NCI-H446 (cell line): ENCODE measurements around the gene NUP107.
A peak's percentile ranks its signal among the peaks of the same experiment; 100 is the strongest.
"Not testable (repeated sequence)": the region's sequence is repeated elsewhere in the genome, so short reads cannot be mapped to it uniquely, and the experiment has no call there.

ENCODE experiments used
- DNase-seq, 2 experiments: peaks; one replicate each; lab custom pipeline; 2025; lab: John Stamatoyannopoulos, UW

The NUP107 gene

GRCh38 chr12:68686595-68687521 lies at the start of gene NUP107:
NUP107 (plus strand) TSS chr12:68686978; CDS start chr12:68687066, 88 bp downstream.
- DNase-seq, result peak; percentile 87 to 99

GRCh38 chr12:68637439-68637838 lies 49.3 kb upstream of the NUP107 start:
- DNase-seq, result not testable (repeated sequence)

GRCh38 chr12:68638171-68638570 lies 48.6 kb upstream of the NUP107 start:
- DNase-seq, result no peak

- DNase-seq, result no peak
Observed at GRCh38 chr12:68638721-68639395, 47.9 kb upstream of the NUP107 start.

GRCh38 chr12:68639396-68639767 lies 47.4 kb upstream of the NUP107 start:
- DNase-seq, result no peak

- no peak for DNase-seq
Observed at GRCh38 chr12:68641138-68641537, 45.6 kb upstream of the NUP107 start.

DNA sequence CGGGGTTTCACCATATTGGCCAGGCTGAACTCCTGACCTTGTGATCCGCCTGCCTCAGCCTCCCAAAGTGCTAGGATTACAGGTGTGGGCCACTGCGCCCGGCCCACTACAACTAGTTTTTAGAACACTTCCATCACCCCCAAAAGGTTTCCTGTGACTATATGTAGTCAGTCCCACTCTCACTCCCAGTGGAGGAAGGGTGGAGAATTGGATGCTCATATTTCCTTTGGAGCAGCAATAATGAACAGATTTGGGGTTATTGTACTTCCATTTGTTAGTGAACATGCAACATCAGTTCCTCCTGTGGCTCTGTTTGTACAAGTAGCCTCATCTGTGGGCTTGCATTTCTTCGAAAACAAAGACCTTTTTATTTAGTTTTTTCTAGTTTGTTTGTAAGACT lies 40.3 kb upstream of the NUP107 start:
- DNase-seq, result no peak

DNA sequence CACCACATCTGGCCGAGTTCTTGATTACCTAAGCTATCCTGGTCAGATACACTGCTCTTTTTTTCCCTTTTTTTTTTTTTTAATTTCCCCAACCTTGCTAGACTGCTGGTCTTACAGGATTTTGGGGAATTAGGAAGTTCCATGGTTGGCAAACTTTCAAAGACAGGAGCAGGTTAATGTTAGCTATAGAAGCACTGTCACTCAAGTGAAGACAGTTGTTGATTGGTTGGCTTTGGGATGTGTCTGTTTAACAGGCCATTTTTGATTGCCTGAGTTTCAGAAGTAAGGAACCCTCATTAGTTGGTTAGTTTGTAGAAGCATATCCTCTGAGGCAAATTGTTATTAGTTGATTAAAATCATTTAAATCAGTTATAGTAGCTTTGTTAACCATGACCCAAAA lies 39.3 kb upstream of the NUP107 start:
- no peak for DNase-seq

GRCh38 chr12:68648179-68648578 lies 38.6 kb upstream of the NUP107 start:
- no peak for DNase-seq

- no peak for DNase-seq
Observed at GRCh38 chr12:68665016-68665569, 21.7 kb upstream of the NUP107 start.

DNA sequence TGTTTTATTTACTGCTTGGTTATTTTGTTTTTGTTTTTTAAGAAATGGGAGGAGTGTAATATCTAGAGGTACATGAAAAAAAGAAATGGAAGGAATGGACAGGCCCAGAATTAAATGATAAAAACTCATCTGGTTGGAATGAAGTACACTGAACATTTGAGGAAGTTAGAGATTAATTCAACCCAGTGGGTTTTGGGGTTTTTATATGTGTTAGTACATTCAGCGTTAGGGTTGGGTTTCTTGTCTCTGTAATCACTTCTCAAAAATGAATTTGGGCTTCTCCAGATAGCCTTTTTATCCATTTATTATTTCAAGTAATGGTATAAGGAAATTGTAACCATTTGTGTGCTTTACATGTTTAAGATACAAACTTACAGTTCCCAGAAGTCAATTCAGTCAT lies 19.5 kb upstream of the NUP107 start:
- DNase-seq, result no peak

- DNase-seq, result no peak
Observed at GRCh38 chr12:68667896-68668295, 18.9 kb upstream of the NUP107 start.

GRCh38 chr12:68671179-68671578 lies 15.6 kb upstream of the NUP107 start:
- DNase-seq, result no peak

GRCh38 chr12:68673788-68674187 lies 13.0 kb upstream of the NUP107 start:
- no peak for DNase-seq

- no peak for DNase-seq
Observed at GRCh38 chr12:68674376-68674775, 12.4 kb upstream of the NUP107 start.

- DNase-seq, result no peak
Observed at GRCh38 chr12:68675101-68675842, 11.5 kb upstream of the NUP107 start.

DNA sequence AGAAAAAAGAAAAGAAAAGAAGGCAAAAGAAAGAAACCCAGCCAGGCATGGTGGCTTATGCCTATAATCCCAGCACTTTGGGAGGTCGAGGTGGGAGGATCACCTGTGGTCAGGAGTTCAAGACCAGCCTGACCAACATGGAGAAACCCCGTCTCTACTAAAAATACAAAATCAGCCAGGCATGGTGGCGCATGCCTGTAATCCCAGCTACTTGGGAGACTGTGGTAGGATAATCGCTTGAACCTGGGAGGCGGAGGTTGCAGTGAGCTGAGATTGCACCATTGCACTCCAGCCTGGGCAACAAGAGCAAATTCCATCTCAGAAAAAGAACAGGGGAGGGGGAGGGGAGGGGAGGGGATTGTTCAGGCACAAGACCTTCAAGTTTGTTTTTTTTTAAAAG lies 9.9 kb upstream of the NUP107 start:
- DNase-seq, result not testable (repeated sequence)

DNA sequence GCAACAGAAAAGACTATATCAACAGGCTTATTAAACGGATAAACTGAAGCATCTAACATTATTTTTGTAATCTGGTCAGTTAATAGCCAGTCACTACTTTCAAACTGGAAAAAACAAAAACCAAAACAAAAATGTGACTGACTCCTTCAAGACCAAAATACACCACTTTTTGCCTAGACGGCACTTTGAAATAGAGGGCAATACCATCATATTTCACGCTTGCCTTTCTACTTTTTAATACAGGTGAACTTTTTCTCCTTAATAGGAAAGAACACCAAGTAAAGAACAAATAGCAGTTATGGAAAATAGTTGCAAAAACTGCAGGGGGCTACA lies 550 bp upstream of the NUP107 start:
- DNase-seq, result no peak

- DNase-seq, result no peak
Observed at GRCh38 chr12:68695454-68695853, 8.7 kb downstream of the NUP107 start.

GRCh38 chr12:68699486-68699885 lies 12.7 kb downstream of the NUP107 start:
- no peak for DNase-seq

DNA sequence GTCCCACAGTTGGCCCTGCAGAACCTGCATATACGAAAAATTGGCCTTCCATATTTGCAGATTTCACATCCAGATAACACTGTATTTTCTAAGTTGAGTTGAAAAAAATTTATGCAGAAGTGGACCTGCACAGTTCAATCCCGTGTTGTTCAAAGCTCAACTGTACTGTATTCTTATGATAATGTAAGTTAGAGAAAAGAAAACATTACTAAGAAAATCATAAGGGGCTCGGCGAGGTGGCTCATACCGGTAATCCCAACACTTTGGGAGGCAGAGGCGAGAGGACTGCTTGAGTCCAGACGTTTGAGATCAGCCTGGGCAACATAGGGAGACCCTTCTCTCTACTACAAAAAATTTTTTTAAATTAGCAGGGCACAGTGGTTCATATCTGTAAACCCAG lies 41.0 kb downstream of the NUP107 start:
- DNase-seq, result no peak

DNA sequence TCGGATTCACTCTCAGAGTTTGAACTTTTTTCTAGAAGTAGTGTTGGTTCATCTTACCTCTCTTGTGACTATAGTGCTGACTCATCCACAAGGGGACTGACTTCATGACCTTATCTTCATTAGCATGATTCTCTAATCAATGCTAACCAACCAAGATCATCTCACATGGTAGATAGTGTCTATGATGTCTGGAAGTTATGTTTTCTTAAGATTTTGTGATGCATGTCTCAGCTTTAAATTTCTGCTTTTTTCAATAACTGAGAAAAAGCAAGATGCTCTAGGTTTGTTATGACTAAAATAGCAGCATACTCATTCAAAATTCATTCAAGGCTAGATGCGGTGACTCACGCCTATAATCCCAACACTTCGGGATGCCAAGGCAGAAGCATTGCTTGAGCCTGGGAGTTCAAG lies 46.9 kb downstream of the NUP107 start:
- DNase-seq, result no peak
